ENCODE results near the gene RAB37.

Gene RAB37

GRCh38 chr17:74722782-74723181, 14.3 kb upstream of the RAB37 start:
- H3K4me3 ChIP-seq (ENCODE audit: control insufficient read depth, low read depth, low read length): no peak overlapping the region
- DNase-seq (ENCODE audit: low read depth): no peak
- TF ChIP-seq CTCF (IDR thresholded peaks at IDR 0.05; ENCODE audit: control insufficient read depth, insufficient read depth, low read depth, low read length, missing control alignments): no peak

- H3K4me3 ChIP-seq (ENCODE audit: control insufficient read depth, low read depth, low read length): no peak overlapping the region
- no peak for TF ChIP-seq CTCF (IDR thresholded peaks at IDR 0.05; ENCODE audit: control insufficient read depth, insufficient read depth, low read depth, low read length, missing control alignments)
- DNase-seq (ENCODE audit: low read depth): no peak
Measured at GRCh38 chr17:74723891-74724290, 13.2 kb upstream of the RAB37 start.

- TF ChIP-seq CTCF (IDR thresholded peaks at IDR 0.05; ENCODE audit: control insufficient read depth, insufficient read depth, low read depth, low read length, missing control alignments): no peak
- no peak overlapping the region for H3K4me3 ChIP-seq (ENCODE audit: control insufficient read depth, low read depth, low read length)
- no peak for DNase-seq (ENCODE audit: low read depth)
Measured at GRCh38 chr17:74725111-74725510, 11.9 kb upstream of the RAB37 start.

- DNase-seq (ENCODE audit: low read depth): no peak
- TF ChIP-seq CTCF (IDR thresholded peaks at IDR 0.05; ENCODE audit: control insufficient read depth, insufficient read depth, low read depth, low read length, missing control alignments): no peak
- no peak overlapping the region for H3K4me3 ChIP-seq (ENCODE audit: control insufficient read depth, low read depth, low read length)
Measured at GRCh38 chr17:74728033-74728701, 8.9 kb upstream of the RAB37 start.

- TF ChIP-seq CTCF (IDR thresholded peaks at IDR 0.05; ENCODE audit: control insufficient read depth, insufficient read depth, low read depth, low read length, missing control alignments): no peak
- no peak for DNase-seq (ENCODE audit: low read depth)
- H3K4me3 ChIP-seq (ENCODE audit: control insufficient read depth, low read depth, low read length): no peak overlapping the region
Measured at GRCh38 chr17:74728702-74729075, 8.4 kb upstream of the RAB37 start.

GRCh38 chr17:74729368-74729767, 7.7 kb upstream of the RAB37 start:
- no peak for DNase-seq (ENCODE audit: low read depth)
- no peak overlapping the region for H3K4me3 ChIP-seq (ENCODE audit: control insufficient read depth, low read depth, low read length)
- TF ChIP-seq CTCF (IDR thresholded peaks at IDR 0.05; ENCODE audit: control insufficient read depth, insufficient read depth, low read depth, low read length, missing control alignments): no peak

- no peak overlapping the region for H3K4me3 ChIP-seq (ENCODE audit: control insufficient read depth, low read depth, low read length)
- DNase-seq (ENCODE audit: low read depth): no peak
- no peak for TF ChIP-seq CTCF (IDR thresholded peaks at IDR 0.05; ENCODE audit: control insufficient read depth, insufficient read depth, low read depth, low read length, missing control alignments)
Measured at GRCh38 chr17:74729866-74730265, 7.2 kb upstream of the RAB37 start.
